Calu3 (cell line): ENCODE measurements around the gene OPN4. TPM values are rescaled to one million over a fixed set of nuclear protein-coding genes. Genes with fewer than 3 reads are reported as not detected.

ENCODE experiments used
- BruUV-seq: library from RNA; stranded (reverse); fragments of 400-500 nt; replicated peaks from 2 replicates; lab custom pipeline; 2021; lab: Mats Ljungman, UMichigan
- CTCF ChIA-PET: fragments of 300-600 bp; sonication (Branson Sonifier 250); formaldehyde crosslinking; loops from one replicate; lab custom pipeline; 2022; ENCODE audit warnings: antibody characterized with exemption; lab: Charles Lee
- DNase-seq: peaks from one replicate; pipeline ENCODE4 v3.0.0; 2022
- H3K27ac Mint-ChIP-seq: one replicate; pipeline ENCODE4 v1.8.0; 2022; ENCODE audit warnings: mixed read lengths; ENCODE audit not compliant: unreplicated experiment
- H3K27me3 Mint-ChIP-seq: one replicate; pipeline ENCODE4 v1.8.0; 2022; ENCODE audit warnings: mixed read lengths; ENCODE audit not compliant: unreplicated experiment
- H3K36me3 Mint-ChIP-seq: one replicate; pipeline ENCODE4 v1.8.0; 2022; ENCODE audit warnings: mild to moderate bottlenecking, moderate library complexity, mixed read lengths; ENCODE audit not compliant: insufficient read depth, unreplicated experiment
- H3K4me1 Mint-ChIP-seq: one replicate; pipeline ENCODE4 v1.8.0; 2022; ENCODE audit warnings: mild to moderate bottlenecking, low read depth, mixed read lengths; ENCODE audit not compliant: unreplicated experiment
- H3K4me3 Mint-ChIP-seq: one replicate; pipeline ENCODE4 v1.8.0; 2022; ENCODE audit warnings: mild to moderate bottlenecking, low read depth, moderate library complexity, mixed read lengths; ENCODE audit not compliant: unreplicated experiment
- H3K9me3 Mint-ChIP-seq: one replicate; pipeline ENCODE4 v1.8.0; 2022; ENCODE audit warnings: low read depth, mixed read lengths; ENCODE audit not compliant: unreplicated experiment
- intact Hi-C: fragments of 100-400 bp; cut with micrococcal nuclease; formaldehyde crosslinking; loops from one replicate; pipeline ENCODE4 v1.10.0; 2022; ENCODE audit not compliant: unreplicated experiment
- total RNA-seq: library from RNA; stranded (reverse); gene quantifications from 2 replicates; pipeline ENCODE4 v1.2.3, GENCODE V29; 2022
- TF ChIP-seq, protein P1 (sequence below): fragments of 200-600 bp; IDR thresholded peaks from one replicate; pipeline ENCODE4 v1.8.0; 2022; ENCODE audit warnings: antibody characterized with exemption; ENCODE audit not compliant: unreplicated experiment

Gene OPN4
- total RNA-seq, 1 experiment from 2014 or later, result not detected

DNA sequence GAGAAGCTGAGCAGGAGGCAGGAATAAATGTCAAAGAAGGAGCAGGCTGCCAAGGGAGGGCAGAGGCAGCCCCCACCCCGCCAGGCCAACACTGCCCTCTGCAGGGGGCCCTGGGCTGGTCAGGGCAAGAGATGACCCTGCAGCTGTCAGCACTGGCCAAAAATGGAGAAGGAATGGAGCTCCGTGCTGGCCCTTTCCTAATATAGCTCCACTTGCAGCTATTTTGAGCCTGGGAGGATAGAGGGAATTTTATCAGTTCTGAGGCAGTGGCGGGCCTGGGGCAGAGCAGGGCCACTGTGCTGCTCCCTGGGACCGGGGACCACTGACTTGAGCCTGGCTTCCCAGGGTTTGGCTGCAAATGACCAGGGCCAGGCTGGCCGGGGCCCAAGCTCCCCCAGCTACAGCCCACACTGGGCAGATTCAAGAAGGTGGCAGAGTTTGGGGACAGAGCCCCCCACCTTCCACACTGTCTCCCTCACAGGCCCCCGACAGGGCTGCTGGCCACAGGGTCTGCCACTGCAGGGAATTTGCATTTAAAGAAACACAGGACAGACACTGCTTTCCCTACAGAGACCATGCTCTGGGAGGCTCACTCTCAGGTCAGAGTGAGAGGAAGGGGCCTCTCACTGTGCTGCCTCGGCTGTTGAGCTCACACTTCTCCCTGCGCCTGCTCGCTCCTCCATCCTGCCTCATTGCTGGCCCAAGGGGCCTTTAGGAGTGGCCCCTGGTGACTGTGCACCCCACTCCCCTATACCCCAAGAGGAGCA is 30.2 kb downstream of the OPN4 start:
- TF ChIP-seq, protein P1, sequence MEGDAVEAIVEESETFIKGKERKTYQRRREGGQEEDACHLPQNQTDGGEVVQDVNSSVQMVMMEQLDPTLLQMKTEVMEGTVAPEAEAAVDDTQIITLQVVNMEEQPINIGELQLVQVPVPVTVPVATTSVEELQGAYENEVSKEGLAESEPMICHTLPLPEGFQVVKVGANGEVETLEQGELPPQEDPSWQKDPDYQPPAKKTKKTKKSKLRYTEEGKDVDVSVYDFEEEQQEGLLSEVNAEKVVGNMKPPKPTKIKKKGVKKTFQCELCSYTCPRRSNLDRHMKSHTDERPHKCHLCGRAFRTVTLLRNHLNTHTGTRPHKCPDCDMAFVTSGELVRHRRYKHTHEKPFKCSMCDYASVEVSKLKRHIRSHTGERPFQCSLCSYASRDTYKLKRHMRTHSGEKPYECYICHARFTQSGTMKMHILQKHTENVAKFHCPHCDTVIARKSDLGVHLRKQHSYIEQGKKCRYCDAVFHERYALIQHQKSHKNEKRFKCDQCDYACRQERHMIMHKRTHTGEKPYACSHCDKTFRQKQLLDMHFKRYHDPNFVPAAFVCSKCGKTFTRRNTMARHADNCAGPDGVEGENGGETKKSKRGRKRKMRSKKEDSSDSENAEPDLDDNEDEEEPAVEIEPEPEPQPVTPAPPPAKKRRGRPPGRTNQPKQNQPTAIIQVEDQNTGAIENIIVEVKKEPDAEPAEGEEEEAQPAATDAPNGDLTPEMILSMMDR, result no peak
- H3K27ac Mint-ChIP-seq, result no peak overlapping the region
- no peaks in the 10 kb centered on the region for H3K9me3 Mint-ChIP-seq
- intact Hi-C loops, result loop anchor here (2.0 kb wide), 1 partner anchor 92 kb away; no protein-coding TSS in a partner anchor
- BruUV-seq, result no TSS peak
- no peak overlapping the region for H3K4me3 Mint-ChIP-seq
- no peaks in the 10 kb centered on the region for H3K4me1 Mint-ChIP-seq
- peak; percentile 58 for DNase-seq
- CTCF ChIA-PET, result interaction anchor here (0.7 to 1.2 kb wide), 2 partner anchors 13 to 284 kb away, joined by 3 read pairs; no protein-coding TSS in a partner anchor
- no peaks in the 10 kb centered on the region for H3K36me3 Mint-ChIP-seq
- H3K27me3 Mint-ChIP-seq, result peaks cover 47% of the 10 kb centered on the region

DNA sequence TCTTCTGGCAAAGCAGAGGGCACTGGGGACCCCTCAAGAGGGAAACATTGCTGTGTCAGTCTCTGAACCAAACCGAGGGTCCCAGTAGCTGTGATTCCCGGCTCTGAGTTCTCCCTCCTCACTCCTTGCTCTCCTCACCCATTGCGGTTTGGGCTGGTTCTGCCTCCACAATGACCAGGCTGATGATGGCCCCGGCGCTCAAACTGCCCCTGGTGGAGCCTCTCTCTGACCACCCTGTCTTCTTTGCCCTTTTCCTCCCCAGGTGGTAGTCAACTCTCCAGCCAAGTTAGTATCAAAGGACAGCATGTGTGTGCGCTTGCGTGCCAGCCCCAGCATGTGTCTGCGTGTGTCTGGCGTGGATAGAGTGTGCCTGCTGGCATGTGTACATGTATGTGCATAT is 31.1 kb downstream of the OPN4 start:
- no peak overlapping the region for H3K4me3 Mint-ChIP-seq
- no peaks in the 10 kb centered on the region for H3K4me1 Mint-ChIP-seq
- peaks cover 56% of the 10 kb centered on the region for H3K27me3 Mint-ChIP-seq
- H3K27ac Mint-ChIP-seq, result no peak overlapping the region
- no peaks in the 10 kb centered on the region for H3K36me3 Mint-ChIP-seq
- no peaks in the 10 kb centered on the region for H3K9me3 Mint-ChIP-seq
- intact Hi-C loops, result loop anchor here (2.0 kb wide), 1 partner anchor 93 kb away; no protein-coding TSS in a partner anchor
- no TSS peak for BruUV-seq
- TF ChIP-seq, protein P1, result no peak
- DNase-seq, result no peak
- CTCF ChIA-PET, result no interaction called here

DNA sequence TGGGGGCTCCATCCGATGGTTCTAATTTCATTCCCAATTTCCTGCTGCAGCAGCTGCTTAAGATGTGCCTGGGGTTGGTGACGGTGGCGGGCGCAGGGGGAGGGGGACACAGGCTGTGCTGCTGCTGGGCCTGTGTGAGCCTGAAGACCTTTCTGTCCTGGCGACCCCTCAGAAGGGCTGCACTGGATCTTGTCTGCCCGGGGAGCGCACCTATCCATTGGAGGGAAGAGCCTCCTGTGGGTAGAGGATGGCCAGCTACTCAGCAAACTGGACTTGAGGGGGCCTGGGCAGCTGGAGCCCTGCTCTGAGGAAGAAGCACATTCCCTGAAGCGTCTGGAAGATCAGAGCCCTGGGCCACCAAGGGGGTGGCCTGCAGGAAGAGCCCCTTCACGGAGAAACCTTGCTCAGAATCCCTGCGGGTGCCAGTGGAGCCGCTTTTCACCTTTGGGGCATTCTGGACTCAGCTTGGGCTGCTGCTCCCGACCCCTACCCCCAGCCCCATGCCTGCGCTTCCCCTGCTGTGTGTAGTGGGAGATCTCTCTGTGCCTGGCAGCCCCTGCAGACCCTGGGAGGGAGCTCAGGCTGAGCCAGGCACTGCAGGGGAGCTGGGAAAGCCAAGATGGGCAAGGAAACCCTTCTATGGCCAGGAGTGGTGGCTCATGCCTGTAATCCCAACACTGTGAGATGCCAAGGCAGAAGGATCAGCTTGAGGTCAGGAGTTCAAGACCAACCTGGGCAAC is 31.7 kb downstream of the OPN4 start:
- H3K27me3 Mint-ChIP-seq, result peaks cover 60% of the 10 kb centered on the region
- H3K36me3 Mint-ChIP-seq, result no peaks in the 10 kb centered on the region
- no peak for DNase-seq
- CTCF ChIA-PET, result no interaction called here
- H3K9me3 Mint-ChIP-seq, result no peaks in the 10 kb centered on the region
- TF ChIP-seq, protein P1, result no peak
- H3K4me3 Mint-ChIP-seq, result no peak overlapping the region
- no TSS peak for BruUV-seq
- H3K4me1 Mint-ChIP-seq, result no peaks in the 10 kb centered on the region
- intact Hi-C loops, result loop anchor here (2.0 kb wide), 1 partner anchor 93 kb away; no protein-coding TSS in a partner anchor
- no peak overlapping the region for H3K27ac Mint-ChIP-seq

DNA sequence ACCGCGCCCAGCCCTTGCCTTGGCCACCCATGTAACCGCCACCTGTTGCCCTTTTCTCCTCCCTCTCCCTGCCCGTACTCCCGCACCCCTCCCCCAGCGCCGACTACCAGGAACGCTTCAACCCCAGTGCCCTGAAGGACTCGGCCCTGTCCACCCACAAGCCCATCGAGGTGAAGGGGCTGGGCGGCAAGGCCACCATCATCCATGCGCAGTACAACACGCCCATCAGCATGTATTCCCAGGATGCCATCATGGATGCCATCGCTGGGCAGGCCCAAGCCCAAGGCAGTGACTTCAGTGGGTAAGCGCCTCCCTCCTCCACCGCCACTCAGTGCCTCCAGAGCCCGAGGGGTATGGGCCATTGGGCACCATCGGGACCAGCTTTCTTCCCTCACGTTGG is 32.6 kb downstream of the OPN4 start:
- CTCF ChIA-PET, result no interaction called here
- H3K27ac Mint-ChIP-seq, result no peak overlapping the region
- H3K4me1 Mint-ChIP-seq, result no peaks in the 10 kb centered on the region
- DNase-seq, result no peak
- no peaks in the 10 kb centered on the region for H3K36me3 Mint-ChIP-seq
- no peaks in the 10 kb centered on the region for H3K9me3 Mint-ChIP-seq
- BruUV-seq, result no TSS peak
- TF ChIP-seq, protein P1, result no peak
- H3K4me3 Mint-ChIP-seq, result no peak overlapping the region
- peaks cover 57% of the 10 kb centered on the region for H3K27me3 Mint-ChIP-seq
- intact Hi-C loops, result no loop called here
